ENCODE measurements around the gene FGFR2. TPM values are rescaled to one million over a fixed set of nuclear protein-coding genes. Genes with fewer than 3 reads are reported as not detected.
A peak's percentile ranks its signal among the peaks of the same experiment; 100 is the strongest.

The FGFR2 gene
- total RNA-seq, 6 donors from 2014 or later, result 36.7 to 83.7 (median 64.1) TPM

- Histone ChIP-seq H3K36me3 (no peaks in the 10 kb centered on the region), H3K4me3 (no peak overlapping the region), H3K27ac (no peak overlapping the region), H3K27me3 (no peaks in the 10 kb centered on the region), H3K4me1 (no peaks in the 10 kb centered on the region), H3K9me3 (no peaks in the 10 kb centered on the region)
- TF ChIP-seq CTCF (IDR thresholded peaks at IDR 0.05) (no peak), EP300 (IDR thresholded peaks at IDR 0.05) (no peak), POLR2AphosphoS5 (IDR thresholded peaks at IDR 0.05) (no peak), POLR2A (IDR thresholded peaks at IDR 0.05) (no peak)
- WGBS, 2 donors, result 85 to 91% methylated on average over 5 of the region's 5 CpGs
- ATAC-seq (ENCODE audit: low FRiP score in 2 of 2) (no peak), DNase-seq (no peak)
These were observed 53.9 kb downstream of the FGFR2 start for GRCh38 chr10:121544301-121544869.

DNA sequence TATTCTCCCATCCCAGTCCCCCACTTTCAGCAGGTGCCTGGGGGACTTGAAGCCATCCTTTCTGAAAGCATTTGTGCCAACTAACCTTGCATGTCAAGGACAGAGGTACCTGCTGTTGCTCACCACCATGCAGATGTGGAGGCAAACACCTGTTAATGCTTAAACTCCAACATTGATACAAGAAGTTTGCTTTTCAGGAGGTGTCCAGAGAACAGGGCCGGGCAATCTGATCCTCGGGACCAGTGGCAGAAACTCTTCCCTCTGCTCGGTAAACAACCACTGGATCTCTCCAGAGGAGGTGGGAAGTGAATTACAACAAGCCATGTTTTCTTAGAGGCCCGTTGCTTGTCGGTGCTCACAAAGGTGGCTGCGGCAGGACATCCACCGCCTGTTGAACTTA, 54.7 kb downstream of the FGFR2 start:
- WGBS, 2 donors, result 80% methylated on average over 3 to 7 of the region's 7 CpGs
- H3K27ac ChIP-seq, result no peak overlapping the region
- no peak for DNase-seq
- TF ChIP-seq POLR2A (IDR thresholded peaks at IDR 0.05) (no peak), EP300 (IDR thresholded peaks at IDR 0.05) (no peak), CTCF (IDR thresholded peaks at IDR 0.05) (no peak), POLR2AphosphoS5 (IDR thresholded peaks at IDR 0.05) (no peak)
- H3K4me1 ChIP-seq, result no peaks in the 10 kb centered on the region
- no peaks in the 10 kb centered on the region for H3K27me3 ChIP-seq
- H3K4me3 ChIP-seq, result no peak overlapping the region
- no peaks in the 10 kb centered on the region for H3K36me3 ChIP-seq
- H3K9me3 ChIP-seq, result no peaks in the 10 kb centered on the region
- no peak for ATAC-seq (ENCODE audit: low FRiP score in 2 of 2)

GRCh38 chr10:121541450-121542120, 56.7 kb downstream of the FGFR2 start:
- Histone ChIP-seq H3K36me3 (peaks cover 0 to 6% (median 0%) of the 10 kb centered on the region in 4 donors), H3K4me1 (no peaks in the 10 kb centered on the region), H3K4me3 (no peak overlapping the region), H3K27me3 (no peaks in the 10 kb centered on the region), H3K27ac (no peak overlapping the region), H3K9me3 (no peaks in the 10 kb centered on the region)
- no peak for TF ChIP-seq CTCF (IDR thresholded peaks at IDR 0.05)
- no peak for TF ChIP-seq POLR2AphosphoS5 (IDR thresholded peaks at IDR 0.05)
- no peak for TF ChIP-seq POLR2A (IDR thresholded peaks at IDR 0.05)
- TF ChIP-seq EP300 (IDR thresholded peaks at IDR 0.05), result no peak
- WGBS, 2 donors, result 76 to 78% methylated on average over 8 of the region's 8 CpGs
- ATAC-seq (ENCODE audit: low FRiP score in 2 of 2), result no peak
- DNase-seq, result no peak

DNA sequence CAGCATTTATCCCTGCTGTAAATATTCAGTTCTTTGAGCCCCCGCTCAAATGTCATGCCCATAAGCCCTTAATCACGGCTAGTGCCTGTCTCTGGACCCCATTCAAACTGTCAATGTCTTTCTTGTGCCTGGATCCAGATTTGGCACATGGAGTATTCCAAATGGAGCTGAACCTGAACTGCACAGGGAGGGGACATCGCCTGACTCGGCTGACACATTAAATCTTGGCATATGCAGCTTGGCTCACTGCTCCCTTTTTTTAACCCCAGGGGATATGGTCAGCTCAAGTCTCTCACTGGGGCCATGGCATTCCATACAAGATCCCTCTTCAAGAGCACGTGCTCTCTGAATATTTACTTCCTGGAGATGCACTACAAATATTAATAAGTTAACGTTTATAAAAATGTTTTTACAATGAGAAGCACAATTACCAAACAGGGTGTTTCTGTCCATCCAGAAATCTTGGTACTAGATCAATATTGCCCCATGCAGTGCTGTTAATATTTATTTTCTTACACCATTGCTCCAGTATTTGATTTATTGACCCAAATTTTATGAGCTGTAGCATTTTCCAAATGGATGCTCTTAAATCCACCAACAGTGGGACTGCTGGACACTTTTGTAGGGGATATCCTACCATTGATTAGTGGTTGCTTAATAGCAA, 57.4 kb downstream of the FGFR2 start:
- Histone ChIP-seq H3K27ac (no peak overlapping the region), H3K4me1 (no peaks in the 10 kb centered on the region), H3K9me3 (no peaks in the 10 kb centered on the region), H3K27me3 (no peaks in the 10 kb centered on the region), H3K4me3 (no peak overlapping the region), H3K36me3 (peaks cover 0 to 6% (median 0%) of the 10 kb centered on the region in 4 donors)
- WGBS, 2 donors, result 54 to 66% methylated on average over 6 of the region's 6 CpGs
- no peak for TF ChIP-seq POLR2A (IDR thresholded peaks at IDR 0.05)
- no peak for TF ChIP-seq POLR2AphosphoS5 (IDR thresholded peaks at IDR 0.05)
- no peak for TF ChIP-seq EP300 (IDR thresholded peaks at IDR 0.05)
- no peak for TF ChIP-seq CTCF (IDR thresholded peaks at IDR 0.05)
- DNase-seq (no peak), ATAC-seq (ENCODE audit: low FRiP score in 2 of 2) (peak in 1 of 2 donors; percentile 31)
